KMS-11 (cell line): ENCODE measurements around the gene COL12A1.

ENCODE experiments used
- H2AFZ ChIP-seq: fragments of 200-600 bp; sonication (generic); 2 replicates; pipeline ENCODE4 v1.6.1; 2016; ENCODE audit warnings: antibody characterized with exemption, mixed run types, low read depth
- H3K27ac ChIP-seq: fragments of 200-600 bp; sonication (generic); 2 replicates; pipeline ENCODE4 v1.6.1; 2016; ENCODE audit warnings: mild to moderate bottlenecking, mixed run types
- H3K27me3 ChIP-seq: fragments of 200-600 bp; sonication (generic); 2 replicates; pipeline ENCODE4 v1.6.1; 2017; ENCODE audit warnings: mild to moderate bottlenecking, low read depth, mixed run types, moderate library complexity; ENCODE audit not compliant: insufficient read depth
- H3K36me3 ChIP-seq: fragments of 200-600 bp; sonication (generic); 2 replicates; pipeline ENCODE4 v1.6.1; 2017; ENCODE audit warnings: mild to moderate bottlenecking, mixed run types; ENCODE audit not compliant: insufficient read depth
- H3K4me1 ChIP-seq: fragments of 200-600 bp; sonication (generic); 2 replicates; pipeline ENCODE4 v1.6.1; 2016; ENCODE audit warnings: mild to moderate bottlenecking, low read depth, mixed run types; ENCODE audit not compliant: poor library complexity, severe bottlenecking
- H3K4me2 ChIP-seq: fragments of 200-600 bp; sonication (generic); 2 replicates; pipeline ENCODE4 v1.7.0; 2016; ENCODE audit warnings: mild to moderate bottlenecking, mixed run types
- H3K4me3 ChIP-seq: fragments of 200-600 bp; sonication (generic); IDR thresholded peaks from 2 replicates; pipeline ENCODE4 v1.6.1; 2017; ENCODE audit warnings: low read depth, low read length, mixed read lengths; ENCODE audit not compliant: insufficient read depth
- H3K79me2 ChIP-seq: fragments of 200-600 bp; sonication (generic); 2 replicates; pipeline ENCODE4 v1.6.1; 2016; ENCODE audit warnings: low read depth, mixed run types; ENCODE audit not compliant: insufficient read depth
- H3K9ac ChIP-seq: fragments of 200-600 bp; sonication (generic); 2 replicates; pipeline ENCODE4 v1.6.1; 2016; ENCODE audit warnings: mild to moderate bottlenecking, mixed run types
- H4K20me1 ChIP-seq: fragments of 200-600 bp; sonication (generic); 2 replicates; pipeline ENCODE4 v1.6.1; 2016; ENCODE audit warnings: mild to moderate bottlenecking, mixed run types; ENCODE audit not compliant: insufficient read depth
- CTCF ChIP-seq: fragments of 200-600 bp; sonication (generic); conservative IDR thresholded peaks from 2 replicates; pipeline ENCODE4 v1.6.1; 2017; ENCODE audit warnings: low read depth, mild to moderate bottlenecking, antibody characterized with exemption, low read length, moderate library complexity, mixed read lengths

Gene COL12A1

DNA sequence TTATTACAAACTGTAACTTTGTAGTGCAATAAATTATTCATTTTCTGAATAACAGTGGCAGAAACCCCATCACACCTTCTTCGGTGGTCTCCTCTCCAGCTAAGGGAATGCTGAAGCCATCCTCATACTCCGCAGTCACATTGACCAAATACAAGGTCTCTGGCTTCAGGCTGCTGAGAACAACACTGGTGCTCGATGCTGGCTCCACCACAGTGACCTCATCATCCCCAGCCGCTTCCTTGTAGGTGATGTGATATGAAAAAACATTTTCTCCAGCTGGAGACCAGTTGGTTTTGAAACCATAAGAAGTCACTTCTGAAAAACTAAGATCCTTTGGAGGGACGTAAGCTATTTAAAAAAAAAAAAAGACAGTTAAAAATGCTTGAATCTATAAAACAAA, 25.0 kb downstream of the COL12A1 start:
- Histone ChIP-seq H3K4me2 (no peak overlapping the region), H2AFZ (no peak overlapping the region), H3K36me3 (no peaks in the 10 kb centered on the region), H3K9ac (no peak overlapping the region), H3K4me1 (no peaks in the 10 kb centered on the region), H3K27ac (no peak overlapping the region), H3K27me3 (no peaks in the 10 kb centered on the region), H3K4me3 (no peak overlapping the region), H3K79me2 (no peaks in the 10 kb centered on the region), H4K20me1 (no peaks in the 10 kb centered on the region)
- TF ChIP-seq CTCF: no peak

DNA sequence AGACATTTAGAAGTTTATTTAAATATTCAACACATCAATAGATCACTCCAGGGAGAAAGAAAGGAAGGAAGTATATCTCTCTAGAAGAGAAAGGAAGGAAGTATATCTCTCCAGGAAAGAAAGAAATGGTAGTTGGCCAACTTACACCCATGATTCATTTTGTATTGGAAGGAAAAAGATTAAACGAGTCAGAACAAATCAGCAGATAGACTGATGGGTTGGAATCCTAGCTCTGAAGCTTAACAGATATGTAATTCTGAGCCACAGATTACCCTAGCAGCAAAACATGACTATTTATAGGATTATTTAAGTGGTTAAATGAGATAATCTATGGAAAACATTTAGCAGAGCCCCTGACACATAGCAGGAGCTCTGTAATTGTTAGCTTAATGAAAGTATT, 27.1 kb downstream of the COL12A1 start:
- no peaks in the 10 kb centered on the region for H4K20me1 ChIP-seq
- H3K4me1 ChIP-seq: no peaks in the 10 kb centered on the region
- no peaks in the 10 kb centered on the region for H3K36me3 ChIP-seq
- no peaks in the 10 kb centered on the region for H3K27me3 ChIP-seq
- H3K4me2 ChIP-seq: no peak overlapping the region
- no peak for TF ChIP-seq CTCF
- no peak overlapping the region for H3K27ac ChIP-seq
- no peak overlapping the region for H3K4me3 ChIP-seq
- H3K79me2 ChIP-seq: no peaks in the 10 kb centered on the region
- no peak overlapping the region for H2AFZ ChIP-seq
- H3K9ac ChIP-seq: no peak overlapping the region

GRCh38 chr6:75176076-75176582, 29.7 kb downstream of the COL12A1 start:
- no peaks in the 10 kb centered on the region for H3K36me3 ChIP-seq
- H3K27ac ChIP-seq: no peak overlapping the region
- H3K4me3 ChIP-seq: no peak overlapping the region
- no peaks in the 10 kb centered on the region for H3K79me2 ChIP-seq
- no peak overlapping the region for H3K4me2 ChIP-seq
- no peaks in the 10 kb centered on the region for H3K4me1 ChIP-seq
- H3K9ac ChIP-seq: no peak overlapping the region
- H3K27me3 ChIP-seq: no peaks in the 10 kb centered on the region
- no peak overlapping the region for H2AFZ ChIP-seq
- no peaks in the 10 kb centered on the region for H4K20me1 ChIP-seq
- no peak for TF ChIP-seq CTCF

- Histone ChIP-seq H4K20me1 (no peaks in the 10 kb centered on the region), H3K4me1 (no peaks in the 10 kb centered on the region), H3K36me3 (no peaks in the 10 kb centered on the region), H3K27me3 (no peaks in the 10 kb centered on the region), H3K4me2 (no peak overlapping the region), H2AFZ (no peak overlapping the region), H3K79me2 (no peaks in the 10 kb centered on the region), H3K9ac (no peak overlapping the region), H3K27ac (no peak overlapping the region), H3K4me3 (no peak overlapping the region)
- TF ChIP-seq CTCF: no peak
Measured at GRCh38 chr6:75171986-75172385, 33.9 kb downstream of the COL12A1 start.

DNA sequence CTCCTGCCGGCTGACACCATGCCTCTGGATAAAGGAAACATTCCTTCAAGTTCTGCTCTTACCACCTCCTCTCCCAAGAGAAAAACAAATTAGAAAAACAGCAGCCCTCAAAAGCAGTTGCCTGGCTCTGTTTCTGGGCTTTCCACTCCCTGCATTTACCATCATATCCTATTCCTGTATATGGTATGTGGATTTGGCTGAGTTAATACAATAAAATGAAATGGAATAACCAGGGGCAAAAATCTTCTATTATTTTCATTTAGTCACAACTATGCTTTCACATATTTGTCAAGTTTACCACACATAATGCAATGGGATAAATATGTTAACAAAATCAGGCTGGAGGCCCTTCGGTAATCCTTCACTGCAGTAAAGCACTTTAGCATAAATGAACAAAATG, 34.3 kb downstream of the COL12A1 start:
- H3K4me2 ChIP-seq: no peak overlapping the region
- no peak for TF ChIP-seq CTCF
- no peaks in the 10 kb centered on the region for H3K4me1 ChIP-seq
- H4K20me1 ChIP-seq: no peaks in the 10 kb centered on the region
- H3K79me2 ChIP-seq: no peaks in the 10 kb centered on the region
- no peaks in the 10 kb centered on the region for H3K36me3 ChIP-seq
- no peaks in the 10 kb centered on the region for H3K27me3 ChIP-seq
- H3K9ac ChIP-seq: no peak overlapping the region
- no peak overlapping the region for H3K4me3 ChIP-seq
- no peak overlapping the region for H3K27ac ChIP-seq
- no peak overlapping the region for H2AFZ ChIP-seq
